GM12878 (cell line): Measurements from ENCODE around the gene INHBC. TPM values are rescaled to one million over a fixed set of nuclear protein-coding genes. Genes with fewer than 3 reads are reported as not detected.

Source experiments
- ATAC-seq: fragments of 200-7000 bp; cut with Tn5 transposase; 3 replicates; pipeline ENCODE4 v1.9.1; 2020; ENCODE audit warnings: mild to moderate bottlenecking, moderate library complexity
- BruUV-seq: library from RNA; stranded (reverse); fragments of 400-500 nt; replicated peaks from 2 replicates; lab custom pipeline; 2021; lab: Mats Ljungman, UMichigan
- CTCF ChIA-PET: fragments of 300-600 bp; sonication (Branson Sonifier 250); formaldehyde crosslinking; extraction: SDS; loops from one replicate; lab custom pipeline; 2021; ENCODE audit warnings: inconsistent platforms; lab: Yijun Ruan, JAX
- POLR2A ChIA-PET: fragments of 350-600 bp; formaldehyde crosslinking; extraction: SDS; loops from one replicate; lab custom pipeline; 2021; ENCODE audit warnings: inconsistent platforms; lab: Charles Lee
- RAD21 ChIA-PET: fragments of 300-600 bp; sonication (Branson Sonifier 250); formaldehyde crosslinking; loops from one replicate; lab custom pipeline; 2023; ENCODE audit warnings: antibody characterized with exemption; ENCODE audit not compliant: unreplicated experiment; lab: Charles Lee
- SMC1A ChIA-PET: fragments of 300-600 bp; sonication (Branson Sonifier 250); formaldehyde crosslinking; loops from one replicate; lab custom pipeline; 2023; ENCODE audit not compliant: unreplicated experiment, uncharacterized antibody; lab: Charles Lee
- DNase-seq: peaks from one replicate; pipeline ENCODE4 v3.0.0-alpha.2; 2011; ENCODE audit warnings: low read depth, low spot score
- FAIRE-seq: peaks from 3 replicates; lab custom pipeline; 2011; peaks lifted over from hg19 to GRCh38; lab: Jason Lieb, UNC
- H2AFZ ChIP-seq: 2 replicates; pipeline ENCODE4 v1.6.0; 2011; ENCODE audit warnings: low read depth, low read length, control low read depth; ENCODE audit not compliant: control insufficient read depth
- H3K27ac ChIP-seq: 2 replicates; pipeline ENCODE4 v1.5.1; 2011; ENCODE audit warnings: control low read depth; ENCODE audit not compliant: control insufficient read depth, insufficient read depth
- H3K27me3 ChIP-seq, 2 experiments: replicated peaks in 1 of 2; 2 replicates each; pipeline versions ENCODE4 v1.6.0 to v1.6.1; 2011; ENCODE audit warnings: low read length in 1 of 2; ENCODE audit not compliant: control insufficient read depth in 2 of 2, insufficient read depth in 2 of 2
- H3K36me3 ChIP-seq, 2 experiments: 2 replicates each; pipeline ENCODE4 v1.5.1; 2011; ENCODE audit warnings: low read length in 1 of 2; ENCODE audit not compliant: control insufficient read depth in 2 of 2, insufficient read depth in 2 of 2
- H3K4me1 ChIP-seq: 2 replicates; pipeline ENCODE4 v1.6.1; 2011; ENCODE audit warnings: mild to moderate bottlenecking, low read length, moderate library complexity, mixed read lengths; ENCODE audit not compliant: control insufficient read depth, insufficient read depth
- H3K4me2 ChIP-seq: 2 replicates; pipeline ENCODE4 v1.6.0; 2011; ENCODE audit warnings: control low read depth; ENCODE audit not compliant: control insufficient read depth, insufficient read depth
- H3K4me3 ChIP-seq: fragments of 200-600 bp; sonication (generic); 2 replicates; pipeline ENCODE4 v1.5.1; 2016
- H3K79me2 ChIP-seq: 2 replicates; pipeline ENCODE4 v1.6.0; 2011; ENCODE audit warnings: low read length; ENCODE audit not compliant: control insufficient read depth, insufficient read depth
- H3K9ac ChIP-seq: 2 replicates; pipeline ENCODE4 v1.8.0; 2011; ENCODE audit warnings: low read length, control low read depth, mixed read lengths; ENCODE audit not compliant: control insufficient read depth, insufficient read depth
- H3K9me3 ChIP-seq: replicated peaks from 3 replicates; pipeline ENCODE4 v1.5.1; 2011; ENCODE audit warnings: mild to moderate bottlenecking, low read length; ENCODE audit not compliant: control insufficient read depth, insufficient read depth
- H4K20me1 ChIP-seq: 2 replicates; pipeline ENCODE4 v1.6.0; 2011; ENCODE audit not compliant: control insufficient read depth, insufficient read depth
- CEBPB ChIP-seq, 2 experiments: fragments of 150-350 bp in 1 of 2; IDR thresholded peaks; 2 replicates each; pipeline ENCODE4 v1.6.1; 2012 to 2014; ENCODE audit warnings: low read depth in 2 of 2, low read length in 2 of 2, borderline replicate concordance in 1 of 2, inconsistent platforms in 1 of 2
- IKZF2 ChIP-seq, 2 experiments: fragments of 450-650 bp; IDR thresholded peaks; 2 replicates each; pipeline ENCODE4 v1.6.1; 2017; ENCODE audit warnings: mild to moderate bottlenecking in 2 of 2, moderate library complexity in 2 of 2
- NFYB ChIP-seq: IDR thresholded peaks from 2 replicates; pipeline ENCODE4 v1.6.1; 2011; ENCODE audit warnings: low read depth, mild to moderate bottlenecking, low read length, improper control_type of control experiment, moderate library complexity; ENCODE audit not compliant: insufficient read depth
- NR2C1 ChIP-seq: fragments of 450-650 bp; IDR thresholded peaks from 2 replicates; pipeline ENCODE4 v1.6.1; 2017; ENCODE audit warnings: antibody characterized with exemption, mild to moderate bottlenecking, moderate library complexity
- PBX3 ChIP-seq: IDR thresholded peaks from 2 replicates; pipeline ENCODE4 v1.6.1; 2011; ENCODE audit warnings: mild to moderate bottlenecking, low read depth, low read length, moderate library complexity; ENCODE audit not compliant: insufficient replicate concordance
- RBBP5 ChIP-seq: fragments of 200-600 bp; sonication (generic); conservative IDR thresholded peaks from 2 replicates; pipeline ENCODE4 v1.6.1; 2016
- RELA ChIP-seq: fragments of 450-650 bp; IDR thresholded peaks from 2 replicates; pipeline ENCODE4 v1.8.0; 2014; ENCODE audit warnings: borderline replicate concordance; ENCODE audit not compliant: partially characterized antibody
- RELB ChIP-seq: fragments of 450-650 bp; IDR thresholded peaks from 2 replicates; pipeline ENCODE4 v1.6.1; 2017; ENCODE audit warnings: low read depth, mild to moderate bottlenecking, moderate library complexity
- SREBF2 ChIP-seq: IDR thresholded peaks from 2 replicates; pipeline ENCODE4 v1.6.1; 2012; ENCODE audit warnings: mild to moderate bottlenecking, low read length
- WGBS: methylation state at CpG from one replicate; pipeline ENCODE4 v1.1.6; 2016; ENCODE audit warnings: low lambda C conversion rate; ENCODE audit not compliant: insufficient replicate concordance, insufficient coverage; ENCODE audit errors: missing lambda C conversion rate; 5-methylcytosine and 5-hydroxymethylcytosine counted together
- in situ Hi-C: fragments of 300-500 bp; cut with MboI; formaldehyde crosslinking; loops from 9 replicates; pipeline ENCODE4 v1.14.3; 2018; ENCODE audit warnings: mixed read lengths
- intact Hi-C: fragments of 100-400 bp; cut with micrococcal nuclease; formaldehyde crosslinking; loops from one replicate; pipeline ENCODE4 v1.14.2; 2022; ENCODE audit not compliant: unreplicated experiment
- polyA plus RNA-seq, 11 experiments: library from polyadenylated mRNA; depleted of rRNA in 4 of 11; unstranded in 6 of 11; stranded (reverse) in 5 of 11; fragments of >200 nt; fragmentation: Nextera tagmentation in 4 of 11; fragmentation: Illumina TruSeq in 1 of 11; extraction: Ambion mirVana in 4 of 11; extraction: Trizol in 1 of 11; gene quantifications; 1 replicate in 1 of 11; 2 replicates in 10 of 11; pipeline versions ENCODE4 v1.2.1 to v1.2.3, GENCODE V29; 2011 to 2016; ENCODE audit warnings: inconsistent platforms in 2 of 11, missing spikeins in 2 of 11, low read depth in 1 of 11
- total RNA-seq, 4 experiments: library from RNA; depleted of rRNA in 3 of 4; stranded (reverse); fragments of >200 nt in 3 of 4; fragmentation: Illumina TruSeq in 1 of 4; extraction: Trizol in 1 of 4; gene quantifications; 2 replicates each; pipeline versions ENCODE4 v1.2.1 to v1.2.3, GENCODE V29; 2013 to 2021

Gene INHBC
- total and polyA plus RNA-seq, 10 of the 15 experiments (the other 5 are each of a cell fraction or from before 2014, with no cell fraction given), result 0.04 to 0.22 (median 0.13) TPM; not detected in 5

- Histone ChIP-seq H3K36me3 (no peaks in the 10 kb centered on the region), H2AFZ (no peak overlapping the region), H4K20me1 (no peaks in the 10 kb centered on the region), H3K79me2 (no peaks in the 10 kb centered on the region), H3K4me1 (peaks cover 11% of the 10 kb centered on the region), H3K4me2 (no peak overlapping the region), H3K27ac (no peak overlapping the region), H3K9ac (no peak overlapping the region), H3K4me3 (no peak overlapping the region), H3K9me3 (no peaks in the 10 kb centered on the region), H3K27me3 (no peaks in the 10 kb centered on the region)
- ChIA-PET CTCF (interaction anchor here (0.8 to 11.0 kb wide), 27 partner anchors 8 to 268 kb away, joined by 3 to 540 read pairs (median 19); partner anchors contain the start of genes SHMT2 and STAC3), SMC1A (interaction anchor here (0.9 to 7.6 kb wide), 13 partner anchors 22 to 241 kb away, joined by 3 to 226 read pairs (median 6); partner anchors contain the start of gene SHMT2), POLR2A (interaction anchor here (0.5 to 6.1 kb wide), 7 partner anchors 20 to 207 kb away, joined by 3 to 29 read pairs (median 4); partner anchors contain the start of gene INHBC), RAD21 (interaction anchor here (1.7 to 6.8 kb wide), 10 partner anchors 8 to 241 kb away, joined by 5 to 224 read pairs (median 33); partner anchors contain the start of genes INHBC and STAC3)
- no TSS peak for BruUV-seq
- FAIRE-seq (no peak), ATAC-seq (no peak), DNase-seq (no peak)
- in situ Hi-C loops (loop anchor here (10.0 kb wide), 1 partner anchor 139 kb away; no protein-coding TSS in a partner anchor), intact Hi-C loops (no loop called here)
- TF ChIP-seq RELA (no peak), SREBF2 (no peak)
- 100% methylated on average over 2 of the region's 2 CpGs for WGBS
Measured at GRCh38 chr12:57454213-57454565, 19.6 kb downstream of the INHBC start.

- BruUV-seq, result no TSS peak
- WGBS, result 72% methylated on average over 10 of the region's 10 CpGs
- H3K79me2 ChIP-seq, result no peaks in the 10 kb centered on the region
- no peak within 1 kb of the TSS for H3K27ac ChIP-seq
- H3K9ac ChIP-seq, result peak within 1 kb of the TSS; percentile 40; the same call in 1 of the 2 replicates
- in situ Hi-C loops (loop anchor here (5.0 to 10.0 kb wide), 2 partner anchors 140 to 192 kb away; no protein-coding TSS in a partner anchor), intact Hi-C loops (loop anchor here (5.0 kb wide), 1 partner anchor 168 kb away; no protein-coding TSS in a partner anchor)
- peak within 1 kb of the TSS; percentile 75 for H3K4me2 ChIP-seq
- ATAC-seq (peak; percentile 59), FAIRE-seq (no peak), DNase-seq (no peak)
- RAD21 ChIA-PET, result interaction anchor here (0.5 to 6.8 kb wide), 15 partner anchors 8 to 241 kb away, joined by 3 to 224 read pairs (median 10); partner anchors contain the start of genes INHBC, SHMT2 and STAC3
- SMC1A ChIA-PET, result interaction anchor here (0.9 to 7.6 kb wide), 17 partner anchors 12 to 241 kb away, joined by 3 to 226 read pairs (median 4); partner anchors contain the start of gene SHMT2
- H3K9me3 ChIP-seq, result no peaks in the 10 kb centered on the region
- peaks cover 11% of the 10 kb centered on the region for H3K4me1 ChIP-seq
- no peaks in the 10 kb centered on the region for H4K20me1 ChIP-seq
- CTCF ChIA-PET, result interaction anchor here (0.6 to 11.0 kb wide), 41 partner anchors 7 to 698 kb away, joined by 3 to 540 read pairs (median 5); partner anchors contain the start of genes ARHGAP9, INHBC, PIP4K2C and SHMT2
- peak within 1 kb of the TSS; percentile 89 for H2AFZ ChIP-seq
- H3K36me3 ChIP-seq, result no peaks in the 10 kb centered on the region
- H3K27me3 ChIP-seq, result no peaks in the 10 kb centered on the region
- POLR2A ChIA-PET, result interaction anchor here (0.5 to 6.1 kb wide), 16 partner anchors 9 to 412 kb away, joined by 3 to 29 read pairs (median 4); partner anchors contain the start of genes INHBC and SHMT2
- H3K4me3 ChIP-seq, result no peak within 1 kb of the TSS
- TF ChIP-seq NR2C1 (no peak), NFYB (peak; percentile 33; the same call in 1 of the 2 replicates), RELB (0 out of 2 replicates have a peak, but pooled peaks have one; percentile 17), PBX3 (peak; percentile 85), CEBPB (IDR thresholded peaks at IDR 0.05; ENCODE audit: borderline replicate concordance in 1 of 2, low read depth in 2 of 2, low read length in 2 of 2) (peak in 1 of 2 experiments; percentile 51; a peak in 1 of 4 replicates), RBBP5 (no peak), IKZF2 (IDR thresholded peaks at IDR 0.05) (0 out of 4 replicates have a peak, but pooled peaks of 1 of the 2 experiments have one; percentile 17)
Measured at GRCh38 chr12:57454566-57455373, 20.2 kb downstream of the INHBC start, which contains the start of gene INHBE. INHBE (plus strand) TSS chr12:57455307; CDS start chr12:57455537, 230 bp downstream.
